Measurements from ENCODE around the gene APBA1. TPM values are rescaled to one million over a fixed set of nuclear protein-coding genes. Genes with fewer than 3 reads are reported as not detected.

APBA1 gene
- total RNA-seq, 1 experiment from 2014 or later, result 0.34 TPM

- BruUV-seq (replicated peaks), result no TSS peak
- no peaks in the 10 kb centered on the region for H3K27me3 ChIP-seq (replicated peaks; ENCODE audit: control insufficient read depth, insufficient read depth, low read length)
- Mint-ChIP-seq H3K27me3 (ENCODE audit: insufficient read depth, unreplicated experiment) (no peaks in the 10 kb centered on the region), H3K9me3 (ENCODE audit: unreplicated experiment) (no peaks in the 10 kb centered on the region), H3K36me3 (ENCODE audit: insufficient read depth, unreplicated experiment) (no peaks in the 10 kb centered on the region), H3K27ac (ENCODE audit: unreplicated experiment) (no peak overlapping the region), H3K4me3 (ENCODE audit: unreplicated experiment) (no peak overlapping the region), H3K4me1 (ENCODE audit: low read depth, unreplicated experiment) (no peaks in the 10 kb centered on the region)
- no peaks in the 10 kb centered on the region for H3K36me3 ChIP-seq (ENCODE audit: control insufficient read depth, insufficient read depth, low read length)
- TF ChIP-seq CTCF (IDR thresholded peaks at IDR 0.05; ENCODE audit: insufficient read depth in 1 of 2, low read depth in 1 of 2, low read length in 1 of 2, severe bottlenecking in 1 of 2, unreplicated experiment in 1 of 2), result no peak
- no peaks in the 10 kb centered on the region for H3K9me3 ChIP-seq
- H3K4me3 ChIP-seq (ENCODE audit: low read depth, low read length), result no peak overlapping the region
- DNase-seq, result no peak
- ChIA-PET CTCF (no interaction called here), POLR2A (no interaction called here)
- H3K4me1 ChIP-seq, result no peaks in the 10 kb centered on the region
- intact Hi-C loops (cut with micrococcal nuclease; ENCODE audit: unreplicated experiment), result no loop called here
Measured at GRCh38 chr9:69460012-69460411, 212.2 kb downstream of the APBA1 start.

- Histone ChIP-seq H3K9me3 (no peaks in the 10 kb centered on the region), H3K27me3 (replicated peaks; ENCODE audit: control insufficient read depth, insufficient read depth, low read length) (no peaks in the 10 kb centered on the region), H3K4me1 (no peaks in the 10 kb centered on the region), H3K4me3 (ENCODE audit: low read depth, low read length) (no peak overlapping the region), H3K36me3 (ENCODE audit: control insufficient read depth, insufficient read depth, low read length) (no peaks in the 10 kb centered on the region)
- ChIA-PET POLR2A (no interaction called here), CTCF (no interaction called here)
- intact Hi-C loops (cut with micrococcal nuclease; ENCODE audit: unreplicated experiment), result no loop called here
- H3K9me3 Mint-ChIP-seq (ENCODE audit: unreplicated experiment), result no peaks in the 10 kb centered on the region
- no peak for DNase-seq
- no TSS peak for BruUV-seq (replicated peaks)
- no peak overlapping the region for H3K4me3 Mint-ChIP-seq (ENCODE audit: unreplicated experiment)
- no peaks in the 10 kb centered on the region for H3K4me1 Mint-ChIP-seq (ENCODE audit: low read depth, unreplicated experiment)
- H3K27ac Mint-ChIP-seq (ENCODE audit: unreplicated experiment), result no peak overlapping the region
- H3K27me3 Mint-ChIP-seq (ENCODE audit: insufficient read depth, unreplicated experiment), result no peaks in the 10 kb centered on the region
- no peak for TF ChIP-seq CTCF (IDR thresholded peaks at IDR 0.05; ENCODE audit: insufficient read depth in 1 of 2, low read depth in 1 of 2, low read length in 1 of 2, severe bottlenecking in 1 of 2, unreplicated experiment in 1 of 2)
- no peaks in the 10 kb centered on the region for H3K36me3 Mint-ChIP-seq (ENCODE audit: insufficient read depth, unreplicated experiment)
Measured at GRCh38 chr9:69458176-69458575, 214.0 kb downstream of the APBA1 start.

GRCh38 chr9:69456201-69456600 is 216.0 kb downstream of the APBA1 start:
- no peaks in the 10 kb centered on the region for H3K9me3 ChIP-seq
- ChIA-PET CTCF (no interaction called here), POLR2A (no interaction called here)
- no peaks in the 10 kb centered on the region for H3K27me3 ChIP-seq (replicated peaks; ENCODE audit: control insufficient read depth, insufficient read depth, low read length)
- H3K4me3 ChIP-seq (ENCODE audit: low read depth, low read length), result no peak overlapping the region
- H3K36me3 Mint-ChIP-seq (ENCODE audit: insufficient read depth, unreplicated experiment), result no peaks in the 10 kb centered on the region
- no peaks in the 10 kb centered on the region for H3K9me3 Mint-ChIP-seq (ENCODE audit: unreplicated experiment)
- no peaks in the 10 kb centered on the region for H3K4me1 ChIP-seq
- no TSS peak for BruUV-seq (replicated peaks)
- no peak overlapping the region for H3K27ac Mint-ChIP-seq (ENCODE audit: unreplicated experiment)
- no peak overlapping the region for H3K4me3 Mint-ChIP-seq (ENCODE audit: unreplicated experiment)
- no peaks in the 10 kb centered on the region for H3K27me3 Mint-ChIP-seq (ENCODE audit: insufficient read depth, unreplicated experiment)
- no peak for DNase-seq
- TF ChIP-seq CTCF (IDR thresholded peaks at IDR 0.05; ENCODE audit: insufficient read depth in 1 of 2, low read depth in 1 of 2, low read length in 1 of 2, severe bottlenecking in 1 of 2, unreplicated experiment in 1 of 2), result no peak
- intact Hi-C loops (cut with micrococcal nuclease; ENCODE audit: unreplicated experiment), result no loop called here
- no peaks in the 10 kb centered on the region for H3K36me3 ChIP-seq (ENCODE audit: control insufficient read depth, insufficient read depth, low read length)
- H3K4me1 Mint-ChIP-seq (ENCODE audit: low read depth, unreplicated experiment), result no peaks in the 10 kb centered on the region
